DOHH2 (cell line): ENCODE results near the gene SEMA4D.
"Not testable (repeated sequence)": the region's sequence is repeated elsewhere in the genome, so short reads cannot be mapped to it uniquely, and the experiment has no call there.

Experiments
- H3F3A ChIP-seq: fragments of 200-600 bp; sonication (generic), shearing (Covaris generic); 2 replicates; pipeline ENCODE4 v1.6.0; 2016; ENCODE audit warnings: antibody characterized with exemption, mild to moderate bottlenecking; ENCODE audit not compliant: control insufficient read depth, insufficient read depth
- H3K27ac ChIP-seq: fragments of 200-600 bp; sonication (generic); 2 replicates; pipeline ENCODE4 v1.5.1; 2014; ENCODE audit warnings: low read depth, mild to moderate bottlenecking, low read length, moderate library complexity
- H3K27me3 ChIP-seq: fragments of 200-600 bp; sonication (generic); 2 replicates; pipeline ENCODE4 v1.6.1; 2014; ENCODE audit warnings: mild to moderate bottlenecking, low read length, mixed read lengths; ENCODE audit not compliant: control insufficient read depth
- H3K36me3 ChIP-seq: fragments of 200-600 bp; sonication (generic); 2 replicates; pipeline ENCODE4 v1.6.1; 2014; ENCODE audit warnings: mild to moderate bottlenecking, low read length, moderate library complexity, mixed read lengths; ENCODE audit not compliant: control insufficient read depth
- H3K4me1 ChIP-seq: fragments of 200-600 bp; sonication (generic); 2 replicates; pipeline ENCODE4 v1.6.1; 2014; ENCODE audit warnings: mild to moderate bottlenecking, low read length, mixed read lengths; ENCODE audit not compliant: control insufficient read depth
- H3K4me2 ChIP-seq: fragments of 200-600 bp; sonication (generic); 2 replicates; pipeline ENCODE4 v1.6.0; 2014; ENCODE audit warnings: mild to moderate bottlenecking, low read length, moderate library complexity
- H3K4me3 ChIP-seq: fragments of 200-600 bp; sonication (generic); 2 replicates; pipeline ENCODE4 v1.5.1; 2014; ENCODE audit warnings: mild to moderate bottlenecking, low read length, mixed read lengths
- H3K79me2 ChIP-seq: fragments of 200-600 bp; sonication (generic); 2 replicates; pipeline ENCODE4 v1.6.1; 2014; ENCODE audit warnings: mild to moderate bottlenecking, low read length, mixed read lengths; ENCODE audit not compliant: control insufficient read depth
- H3K9me2 ChIP-seq: fragments of 200-600 bp; sonication (generic); replicated peaks from 2 replicates; pipeline ENCODE4 v1.6.1; 2014; ENCODE audit warnings: mild to moderate bottlenecking, low read length, mixed read lengths; ENCODE audit not compliant: control insufficient read depth
- H3K9me3 ChIP-seq: fragments of 200-600 bp; sonication (generic); 2 replicates; pipeline ENCODE4 v1.6.1; 2014; ENCODE audit warnings: antibody characterized with exemption, low read length, mixed read lengths; ENCODE audit not compliant: control insufficient read depth, insufficient read depth
- H4K20me1 ChIP-seq: fragments of 200-600 bp; sonication (generic); 2 replicates; pipeline ENCODE4 v1.6.0; 2014; ENCODE audit warnings: low read depth, mild to moderate bottlenecking, antibody characterized with exemption, low read length, moderate library complexity; ENCODE audit not compliant: control insufficient read depth, insufficient read depth
- CTCF ChIP-seq: fragments of 200-600 bp; sonication (generic); IDR thresholded peaks from one replicate; pipeline ENCODE4 v1.5.1; 2014; ENCODE audit warnings: antibody characterized with exemption, mild to moderate bottlenecking, low read depth, low read length; ENCODE audit not compliant: poor library complexity, severe bottlenecking
- EZH2phosphoT487 ChIP-seq: fragments of 200-600 bp; sonication (generic); IDR thresholded peaks from 2 replicates; pipeline ENCODE4 v1.6.1; 2017; ENCODE audit warnings: borderline replicate concordance, mild to moderate bottlenecking, antibody characterized with exemption, low read length, moderate library complexity, mixed read lengths

Gene SEMA4D

GRCh38 chr9:89481538-89481915 lies 16.4 kb downstream of the SEMA4D start:
- Histone ChIP-seq H3K27me3 (no peaks in the 10 kb centered on the region), H3K4me1 (peaks cover 29% of the 10 kb centered on the region), H3K36me3 (no peaks in the 10 kb centered on the region), H3K4me3 (no peak overlapping the region), H3K9me3 (no peaks in the 10 kb centered on the region), H3K27ac (no peak overlapping the region), H3K4me2 (no peak overlapping the region), H3K9me2 (no peaks in the 10 kb centered on the region), H4K20me1 (0 out of 2 replicates have a peak, but pooled peaks cover 2% of the 10 kb centered on the region), H3F3A (no peaks in the 10 kb centered on the region), H3K79me2 (peaks cover 43% of the 10 kb centered on the region)
- no peak for TF ChIP-seq EZH2phosphoT487
- TF ChIP-seq CTCF, result no peak

- Histone ChIP-seq H3K4me1 (peaks cover 23% of the 10 kb centered on the region), H3K4me3 (no peak overlapping the region), H3K36me3 (no peaks in the 10 kb centered on the region), H3K9me3 (no peaks in the 10 kb centered on the region), H3K4me2 (no peak overlapping the region), H3K79me2 (peaks cover 40% of the 10 kb centered on the region), H3K27ac (no peak overlapping the region), H3K9me2 (no peaks in the 10 kb centered on the region), H4K20me1 (0 out of 2 replicates have a peak, but pooled peaks cover 2% of the 10 kb centered on the region), H3K27me3 (no peaks in the 10 kb centered on the region), H3F3A (no peaks in the 10 kb centered on the region)
- TF ChIP-seq CTCF (no peak), EZH2phosphoT487 (no peak)
These were observed 16.9 kb downstream of the SEMA4D start for GRCh38 chr9:89480825-89481537.

GRCh38 chr9:89480372-89480771 lies 17.5 kb downstream of the SEMA4D start:
- H3K4me3 ChIP-seq, H3F3A ChIP-seq, H3K27me3 ChIP-seq, H4K20me1 ChIP-seq, H3K36me3 ChIP-seq, H3K27ac ChIP-seq, H3K4me2 ChIP-seq, H3K9me2 ChIP-seq, H3K9me3 ChIP-seq: not testable (repeated sequence)
- peaks cover 38% of the 10 kb centered on the region for H3K79me2 ChIP-seq
- peaks cover 23% of the 10 kb centered on the region for H3K4me1 ChIP-seq

GRCh38 chr9:89479669-89480011 lies 18.3 kb downstream of the SEMA4D start:
- H3K27ac ChIP-seq, H3K27me3 ChIP-seq, H3K4me3 ChIP-seq, H3K36me3 ChIP-seq, H3K9me3 ChIP-seq, H3K4me2 ChIP-seq, H4K20me1 ChIP-seq, H3K9me2 ChIP-seq, H3F3A ChIP-seq: not testable (repeated sequence)
- Histone ChIP-seq H3K4me1 (peaks cover 16% of the 10 kb centered on the region), H3K79me2 (peaks cover 35% of the 10 kb centered on the region)
